Osteocyte (in vitro differentiated cells): Measurements from ENCODE around the gene CTBP2. TPM values are rescaled to one million over a fixed set of nuclear protein-coding genes. Genes with fewer than 3 reads are reported as not detected.

ENCODE experiments used
- microRNA-seq: library from miRNA; unstranded; fragments of <30 nt; microRNA quantifications from one replicate; pipeline ENCODE4 v1.1.0, GENCODE V29; 2020; ENCODE audit not compliant: unreplicated experiment
- total RNA-seq: library from RNA; stranded (reverse); gene quantifications from 2 replicates; pipeline ENCODE4 v1.2.1, GENCODE V29; 2021

The CTBP2 gene
- total RNA-seq, 1 donor from 2014 or later: 125 TPM

Small RNA genes within 50 kb of the gene (microRNA-seq; reads per million reads assigned to microRNA genes)
- gene MIR4296: not detected

Other genes starting within 250 kb of the CTBP2 start
- gene ZRANB1, start 218.4 kb downstream of the CTBP2 start, total RNA-seq: 26.4 and 26.8 TPM in 2 replicates